Measurements from ENCODE around the gene GLOD4. TPM values are rescaled to one million over a fixed set of nuclear protein-coding genes. Genes with fewer than 3 reads are reported as not detected.

Gene GLOD4
- polyA plus RNA-seq, 1 donor from 2014 or later: 235 TPM

DNA sequence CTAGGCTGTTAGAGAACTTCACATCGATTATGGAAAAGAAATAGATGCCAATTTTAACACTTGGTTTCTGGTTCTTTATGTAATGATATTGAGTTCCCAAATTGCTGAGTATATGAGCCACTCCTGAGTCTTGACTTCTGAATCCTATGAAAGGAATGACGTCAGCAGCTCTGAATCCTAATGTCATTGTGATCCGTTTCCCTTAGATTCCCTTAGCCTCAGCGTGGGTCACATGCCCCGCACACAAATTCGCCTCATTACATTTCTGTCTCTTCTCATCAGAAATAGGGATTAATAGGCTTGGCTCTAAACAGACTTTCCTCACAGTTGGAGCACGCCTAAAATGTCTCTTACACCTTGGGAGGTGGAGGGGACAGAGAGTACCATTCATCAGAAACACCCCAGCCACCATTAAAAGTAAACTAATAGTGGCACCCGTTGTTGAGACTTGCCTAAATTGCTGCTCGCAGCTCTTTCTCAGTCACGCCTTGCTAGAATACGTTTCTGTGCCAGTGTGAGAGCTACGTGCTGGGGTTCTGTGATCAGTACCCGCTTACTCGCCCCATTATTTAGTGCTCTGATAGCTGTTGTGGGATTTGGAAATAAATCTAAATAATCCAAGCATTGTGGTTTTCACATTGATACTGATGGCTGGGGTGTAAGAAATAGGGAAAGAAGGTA, 7.2 kb upstream of the GLOD4 start:
- Histone ChIP-seq H4K20me1 (ENCODE audit: insufficient read depth) (no peaks in the 10 kb centered on the region), H3K9ac (ENCODE audit: low read length) (no peak overlapping the region), H3F3A (ENCODE audit: insufficient read depth, low read length, poor library complexity, severe bottlenecking) (no peaks in the 10 kb centered on the region), H3K9me3 (ENCODE audit: low read length) (no peaks in the 10 kb centered on the region), H2AFZ (ENCODE audit: low read depth, low read length) (no peak overlapping the region), H3K4me3 (ENCODE audit: low read length) (no peak overlapping the region), H3K9me2 (ENCODE audit: insufficient read depth, low read length) (no peaks in the 10 kb centered on the region), H3K79me2 (replicated peaks; ENCODE audit: insufficient read depth, low read length) (peaks cover 9% of the 10 kb centered on the region), H3K36me3 (ENCODE audit: insufficient read depth, low read length) (no peaks in the 10 kb centered on the region), H3K27ac (ENCODE audit: low read length) (no peak overlapping the region), H3K4me2 (ENCODE audit: low read length) (no peak overlapping the region), H3K27me3 (ENCODE audit: insufficient read depth, low read depth, low read length) (no peaks in the 10 kb centered on the region)
- TF ChIP-seq, protein P1, sequence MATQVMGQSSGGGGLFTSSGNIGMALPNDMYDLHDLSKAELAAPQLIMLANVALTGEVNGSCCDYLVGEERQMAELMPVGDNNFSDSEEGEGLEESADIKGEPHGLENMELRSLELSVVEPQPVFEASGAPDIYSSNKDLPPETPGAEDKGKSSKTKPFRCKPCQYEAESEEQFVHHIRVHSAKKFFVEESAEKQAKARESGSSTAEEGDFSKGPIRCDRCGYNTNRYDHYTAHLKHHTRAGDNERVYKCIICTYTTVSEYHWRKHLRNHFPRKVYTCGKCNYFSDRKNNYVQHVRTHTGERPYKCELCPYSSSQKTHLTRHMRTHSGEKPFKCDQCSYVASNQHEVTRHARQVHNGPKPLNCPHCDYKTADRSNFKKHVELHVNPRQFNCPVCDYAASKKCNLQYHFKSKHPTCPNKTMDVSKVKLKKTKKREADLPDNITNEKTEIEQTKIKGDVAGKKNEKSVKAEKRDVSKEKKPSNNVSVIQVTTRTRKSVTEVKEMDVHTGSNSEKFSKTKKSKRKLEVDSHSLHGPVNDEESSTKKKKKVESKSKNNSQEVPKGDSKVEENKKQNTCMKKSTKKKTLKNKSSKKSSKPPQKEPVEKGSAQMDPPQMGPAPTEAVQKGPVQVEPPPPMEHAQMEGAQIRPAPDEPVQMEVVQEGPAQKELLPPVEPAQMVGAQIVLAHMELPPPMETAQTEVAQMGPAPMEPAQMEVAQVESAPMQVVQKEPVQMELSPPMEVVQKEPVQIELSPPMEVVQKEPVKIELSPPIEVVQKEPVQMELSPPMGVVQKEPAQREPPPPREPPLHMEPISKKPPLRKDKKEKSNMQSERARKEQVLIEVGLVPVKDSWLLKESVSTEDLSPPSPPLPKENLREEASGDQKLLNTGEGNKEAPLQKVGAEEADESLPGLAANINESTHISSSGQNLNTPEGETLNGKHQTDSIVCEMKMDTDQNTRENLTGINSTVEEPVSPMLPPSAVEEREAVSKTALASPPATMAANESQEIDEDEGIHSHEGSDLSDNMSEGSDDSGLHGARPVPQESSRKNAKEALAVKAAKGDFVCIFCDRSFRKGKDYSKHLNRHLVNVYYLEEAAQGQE (IDR thresholded peaks at IDR 0.05; ENCODE audit: borderline replicate concordance): no peak
- no peak for TF ChIP-seq EZH2 (IDR thresholded peaks at IDR 0.05; ENCODE audit: borderline replicate concordance, insufficient read depth, low read length, poor library complexity, severe bottlenecking)
- TF ChIP-seq TAF1 (IDR thresholded peaks at IDR 0.05; ENCODE audit: low read depth): no peak
- no peak for TF ChIP-seq MXI1 (conservative IDR thresholded peaks at IDR 0.05; ENCODE audit: poor library complexity, severe bottlenecking)
- TF ChIP-seq POLR2AphosphoS5 (IDR thresholded peaks at IDR 0.05): no peak
- no peak for TF ChIP-seq SMC3 (conservative IDR thresholded peaks at IDR 0.05; ENCODE audit: poor library complexity)
- no peak for TF ChIP-seq RAD21 (conservative IDR thresholded peaks at IDR 0.05)
- no peak for TF ChIP-seq EP300 (conservative IDR thresholded peaks at IDR 0.05; ENCODE audit: poor library complexity, severe bottlenecking)
- TF ChIP-seq CTCF (IDR thresholded peaks at IDR 0.05; ENCODE audit: poor library complexity, severe bottlenecking): no peak

GRCh38 chr17:788551-788950, 6.5 kb upstream of the GLOD4 start:
- peaks cover 14% of the 10 kb centered on the region for H3K79me2 ChIP-seq (replicated peaks; ENCODE audit: insufficient read depth, low read length)
- no peaks in the 10 kb centered on the region for H3F3A ChIP-seq (ENCODE audit: insufficient read depth, low read length, poor library complexity, severe bottlenecking)
- no peak overlapping the region for H2AFZ ChIP-seq (ENCODE audit: low read depth, low read length)
- no peak overlapping the region for H3K4me3 ChIP-seq (ENCODE audit: low read length)
- no peaks in the 10 kb centered on the region for H3K9me2 ChIP-seq (ENCODE audit: insufficient read depth, low read length)
- no peak overlapping the region for H3K27ac ChIP-seq (ENCODE audit: low read length)
- no peak for TF ChIP-seq EP300 (conservative IDR thresholded peaks at IDR 0.05; ENCODE audit: poor library complexity, severe bottlenecking)
- TF ChIP-seq POLR2AphosphoS5 (IDR thresholded peaks at IDR 0.05): no peak
- TF ChIP-seq EZH2 (IDR thresholded peaks at IDR 0.05; ENCODE audit: borderline replicate concordance, insufficient read depth, low read length, poor library complexity, severe bottlenecking): no peak
- no peak for TF ChIP-seq RAD21 (conservative IDR thresholded peaks at IDR 0.05)
- TF ChIP-seq CTCF (IDR thresholded peaks at IDR 0.05; ENCODE audit: poor library complexity, severe bottlenecking): no peak
- no peak for TF ChIP-seq TAF1 (IDR thresholded peaks at IDR 0.05; ENCODE audit: low read depth)
- TF ChIP-seq SMC3 (conservative IDR thresholded peaks at IDR 0.05; ENCODE audit: poor library complexity): no peak
- TF ChIP-seq, protein P1 (IDR thresholded peaks at IDR 0.05; ENCODE audit: borderline replicate concordance): no peak
- TF ChIP-seq MXI1 (conservative IDR thresholded peaks at IDR 0.05; ENCODE audit: poor library complexity, severe bottlenecking): no peak
- no peak overlapping the region for H3K9ac ChIP-seq (ENCODE audit: low read length)
- H3K36me3 ChIP-seq (ENCODE audit: insufficient read depth, low read length): no peaks in the 10 kb centered on the region
- H3K9me3 ChIP-seq (ENCODE audit: low read length): no peaks in the 10 kb centered on the region
- no peaks in the 10 kb centered on the region for H3K27me3 ChIP-seq (ENCODE audit: insufficient read depth, low read depth, low read length)
- no peaks in the 10 kb centered on the region for H4K20me1 ChIP-seq (ENCODE audit: insufficient read depth)
- H3K4me2 ChIP-seq (ENCODE audit: low read length): no peak overlapping the region
